Activated CD8-positive, alpha-beta T cell treated with anti-CD3 and anti-CD28 coated beads for 36 hours (primary cell): ENCODE measurements around the gene ANKRD34A. TPM values are rescaled to one million over a fixed set of nuclear protein-coding genes. Genes with fewer than 3 reads are reported as not detected.

ENCODE experiments used
- ATAC-seq: fragments of 200-7000 bp; cut with Tn5 transposase; one replicate; pipeline ENCODE4 v1.10.0; 2021; ENCODE audit warnings: mild to moderate bottlenecking, moderate library complexity
- CTCF ChIA-PET: fragments of 350-600 bp; sonication (Branson Sonifier 250); formaldehyde crosslinking; loops from one replicate; lab custom pipeline; 2021; ENCODE audit warnings: antibody characterized with exemption; lab: Charles Lee
- POLR2A ChIA-PET: fragments of 350-600 bp; sonication (Branson Sonifier 250); formaldehyde crosslinking; loops from one replicate; lab custom pipeline; 2021; ENCODE audit warnings: antibody characterized with exemption; lab: Charles Lee
- DNase-seq: peaks from one replicate; pipeline ENCODE4 v3.0.0-alpha.2; 2020
- H3K27ac Mint-ChIP-seq: one replicate; pipeline ENCODE4 v1.8.0; 2021; ENCODE audit warnings: mild to moderate bottlenecking, mixed read lengths
- H3K27me3 Mint-ChIP-seq: one replicate; pipeline ENCODE4 v1.8.0; 2021; ENCODE audit warnings: mixed read lengths
- H3K36me3 Mint-ChIP-seq: one replicate; pipeline ENCODE4 v1.8.0; 2021; ENCODE audit warnings: low read depth, mixed read lengths
- H3K4me1 Mint-ChIP-seq: one replicate; pipeline ENCODE4 v1.8.0; 2021; ENCODE audit warnings: low read depth, mixed read lengths
- H3K4me3 Mint-ChIP-seq: one replicate; pipeline ENCODE4 v1.8.0; 2021; ENCODE audit warnings: mild to moderate bottlenecking, moderate library complexity, mixed read lengths
- H3K9me3 Mint-ChIP-seq: one replicate; pipeline ENCODE4 v1.8.0; 2021; ENCODE audit warnings: mixed read lengths
- CTCF ChIP-seq: fragments of 200-600 bp; IDR thresholded peaks from one replicate; pipeline ENCODE4 v1.8.0; 2022; ENCODE audit warnings: antibody characterized with exemption, mild to moderate bottlenecking
- intact Hi-C: fragments of 100-400 bp; cut with micrococcal nuclease; formaldehyde crosslinking; loops from one replicate; pipeline ENCODE4 v1.10.0; 2022
- total RNA-seq, 2 experiments: library from RNA; stranded (reverse); gene quantifications; one replicate each; pipeline ENCODE4 v1.2.3, GENCODE V29; 2021

ANKRD34A gene
- total RNA-seq, 2 experiments from 2014 or later, result 6.6 to 7.7 TPM

DNA sequence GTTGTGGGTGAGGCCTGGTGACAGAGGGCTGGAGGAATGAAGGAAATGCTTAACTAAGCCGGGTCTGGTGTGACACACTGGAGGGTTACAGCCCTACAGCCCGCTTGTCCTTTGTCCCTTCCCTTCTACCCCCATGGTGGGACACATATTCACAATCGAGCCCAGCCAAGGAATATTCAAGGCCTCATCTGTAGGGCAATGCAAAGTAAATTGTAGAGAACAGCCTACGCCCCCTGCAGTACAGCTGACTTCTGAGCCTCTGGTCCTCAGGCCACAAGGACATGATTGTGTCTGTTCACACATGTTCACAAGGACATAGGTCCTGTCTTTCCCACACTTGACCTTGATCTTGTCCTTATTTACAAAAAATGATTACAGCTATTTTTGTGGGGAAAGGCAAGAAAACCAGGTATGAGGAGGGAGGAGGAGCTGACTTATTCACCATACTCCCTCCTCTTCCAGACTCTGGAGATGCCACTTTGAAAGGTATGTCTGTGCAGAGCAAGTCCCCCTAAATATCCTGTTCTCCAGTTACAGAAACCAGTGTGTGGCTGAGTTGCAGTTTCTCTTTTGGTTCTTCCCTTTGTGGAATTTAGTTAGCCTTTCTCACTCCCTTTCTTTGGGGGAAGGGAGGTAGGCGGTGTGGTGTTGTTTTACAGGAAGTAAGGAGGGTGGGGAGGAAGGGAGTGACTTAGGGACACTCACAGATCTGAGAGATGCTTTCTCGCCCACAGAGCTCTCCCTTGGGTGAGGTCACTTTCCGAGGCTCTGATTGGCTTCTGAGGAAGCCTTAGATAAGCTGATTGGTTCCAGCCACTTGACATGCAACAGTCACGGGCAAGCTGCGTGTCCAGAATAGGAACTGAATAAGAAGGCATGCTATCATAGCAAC, 14.7 kb upstream of the ANKRD34A start:
- POLR2A ChIA-PET, result interaction anchor here (0.6 to 14.1 kb wide), 17 partner anchors 10 to 698 kb away, joined by 3 to 446 read pairs (median 5); partner anchors contain the start of genes ANKRD34A, LIX1L, PEX11B and POLR3GL
- TF ChIP-seq CTCF, result no peak
- Mint-ChIP-seq H3K27ac (no peak overlapping the region), H3K27me3 (no peaks in the 10 kb centered on the region), H3K36me3 (no peaks in the 10 kb centered on the region), H3K9me3 (no peaks in the 10 kb centered on the region), H3K4me1 (peaks cover 41% of the 10 kb centered on the region), H3K4me3 (no peak overlapping the region)
- intact Hi-C loops, result loop anchor here (2.0 kb wide), 1 partner anchor 14 kb away; no protein-coding TSS in a partner anchor
- CTCF ChIA-PET, result interaction anchor here (0.9 to 8.7 kb wide), 17 partner anchors 13 to 134 kb away, joined by 3 to 247 read pairs (median 5); partner anchors contain the start of genes ANKRD34A, NUDT17, POLR3GL and RBM8A
- peak; percentile 86 for ATAC-seq
- DNase-seq, result peak; percentile 95

GRCh38 chr1:145978471-145978853, 14.1 kb upstream of the ANKRD34A start:
- POLR2A ChIA-PET, result interaction anchor here (1.1 to 14.1 kb wide), 13 partner anchors 10 to 154 kb away, joined by 3 to 446 read pairs (median 5); partner anchors contain the start of genes ANKRD34A, LIX1L, POLR3C and POLR3GL
- Mint-ChIP-seq H3K4me3 (no peak overlapping the region), H3K9me3 (no peaks in the 10 kb centered on the region), H3K27me3 (no peaks in the 10 kb centered on the region), H3K4me1 (peaks cover 39% of the 10 kb centered on the region), H3K36me3 (no peaks in the 10 kb centered on the region), H3K27ac (no peak overlapping the region)
- CTCF ChIA-PET, result interaction anchor here (0.9 to 8.7 kb wide), 14 partner anchors 12 to 152 kb away, joined by 3 to 247 read pairs (median 8); partner anchors contain the start of genes ANKRD34A, NUDT17, POLR3GL and RBM8A
- intact Hi-C loops, result loop anchor here (2.0 kb wide), 1 partner anchor 14 kb away; no protein-coding TSS in a partner anchor
- ATAC-seq (no peak), DNase-seq (no peak)
- no peak for TF ChIP-seq CTCF

- no peak overlapping the region for H3K4me3 Mint-ChIP-seq
- no peaks in the 10 kb centered on the region for H3K36me3 Mint-ChIP-seq
- H3K27ac Mint-ChIP-seq, result no peak overlapping the region
- DNase-seq (peak; percentile 90), ATAC-seq (peak; percentile 40)
- ChIA-PET CTCF (interaction anchor here (0.6 to 8.7 kb wide), 31 partner anchors 12 to 152 kb away, joined by 3 to 247 read pairs (median 5); partner anchors contain the start of genes ANKRD34A, LIX1L, NUDT17 and PEX11B), POLR2A (interaction anchor here (0.6 to 14.1 kb wide), 22 partner anchors 10 to 154 kb away, joined by 3 to 446 read pairs (median 5); partner anchors contain the start of genes ANKRD34A, ANKRD35, LIX1L and PEX11B)
- TF ChIP-seq CTCF, result peak; percentile 82
- H3K27me3 Mint-ChIP-seq, result no peaks in the 10 kb centered on the region
- peaks cover 37% of the 10 kb centered on the region for H3K4me1 Mint-ChIP-seq
- intact Hi-C loops, result loop anchor here (1.0 to 2.0 kb wide), 2 partner anchors 15 to 30 kb away; no protein-coding TSS in a partner anchor
- H3K9me3 Mint-ChIP-seq, result no peaks in the 10 kb centered on the region
These were observed 13.4 kb upstream of the ANKRD34A start for GRCh38 chr1:145977486-145978470.

- CTCF ChIA-PET, result interaction anchor here (0.6 to 8.7 kb wide), 22 partner anchors 11 to 132 kb away, joined by 3 to 247 read pairs (median 6); partner anchors contain the start of genes ANKRD34A, LIX1L, NUDT17 and PEX11B
- H3K4me1 Mint-ChIP-seq, result peaks cover 30% of the 10 kb centered on the region
- no peaks in the 10 kb centered on the region for H3K27me3 Mint-ChIP-seq
- DNase-seq (no peak), ATAC-seq (no peak)
- H3K36me3 Mint-ChIP-seq, result no peaks in the 10 kb centered on the region
- POLR2A ChIA-PET, result interaction anchor here (0.6 to 14.1 kb wide), 14 partner anchors 9 to 92 kb away, joined by 3 to 446 read pairs (median 4); partner anchors contain the start of genes ANKRD34A, ANKRD35, LIX1L and PEX11B
- no peak for TF ChIP-seq CTCF
- no peak overlapping the region for H3K27ac Mint-ChIP-seq
- intact Hi-C loops, result loop anchor here (1.0 kb wide), 1 partner anchor 30 kb away; no protein-coding TSS in a partner anchor
- no peak overlapping the region for H3K4me3 Mint-ChIP-seq
- no peaks in the 10 kb centered on the region for H3K9me3 Mint-ChIP-seq
These were observed 12.6 kb upstream of the ANKRD34A start for GRCh38 chr1:145977016-145977415.
